Nucleus accumbens (tissue), 56 donors: ENCODE data around the gene OR13C4.
"Not testable (repeated sequence)": the region's sequence is repeated elsewhere in the genome, so short reads cannot be mapped to it uniquely, and the experiment has no call there.

Experiments
- DNase-seq, 56 donors: peaks; one replicate each; lab custom pipeline; 2025; lab: John Stamatoyannopoulos, UW

The OR13C4 gene

GRCh38 chr9:104527109-104527508, at the start of gene OR13C4:
TSS of gene OR13C4 (minus strand) at chr9:104527209. CDS start at chr9:104527209, 0 bp downstream.
- no peak for DNase-seq

GRCh38 chr9:104575456-104575855, 48.4 kb upstream of the OR13C4 start:
- DNase-seq, result no peak

GRCh38 chr9:104572612-104573011, 45.6 kb upstream of the OR13C4 start:
- DNase-seq, result no peak

GRCh38 chr9:104568868-104569267, 41.9 kb upstream of the OR13C4 start, which contains the start of gene OR13C8:
TSS of gene OR13C8 (plus strand) at chr9:104569168. CDS start at chr9:104569168, 0 bp downstream.
- DNase-seq, result no peak

- no peak for DNase-seq
Measured at GRCh38 chr9:104564358-104564757, 37.3 kb upstream of the OR13C4 start.

GRCh38 chr9:104556830-104557634, 30.0 kb upstream of the OR13C4 start:
- DNase-seq, result no peak

- no peak for DNase-seq
Measured at GRCh38 chr9:104555521-104555920, 28.5 kb upstream of the OR13C4 start.

- DNase-seq, result no peak
Measured at GRCh38 chr9:104553261-104553660, 26.3 kb upstream of the OR13C4 start.

GRCh38 chr9:104544644-104545043, 17.6 kb upstream of the OR13C4 start:
- DNase-seq, result no peak

- DNase-seq, result no peak
Measured at GRCh38 chr9:104539275-104539674, 12.3 kb upstream of the OR13C4 start.

GRCh38 chr9:104536756-104537155, 9.7 kb upstream of the OR13C4 start, which contains the start of gene OR13C3:
TSS of gene OR13C3 (minus strand) at chr9:104536856. CDS start at chr9:104536723, 133 bp downstream.
- DNase-seq, result no peak

GRCh38 chr9:104520241-104520640, 6.8 kb downstream of the OR13C4 start:
- DNase-seq, result not testable (repeated sequence)

GRCh38 chr9:104514901-104515300, 12.1 kb downstream of the OR13C4 start:
- no peak for DNase-seq

- no peak for DNase-seq
Measured at GRCh38 chr9:104506565-104506964, 20.4 kb downstream of the OR13C4 start.

GRCh38 chr9:104503963-104504362, 23.0 kb downstream of the OR13C4 start, which contains the start of gene OR13F1:
TSS of gene OR13F1 (plus strand) at chr9:104504263. CDS start at chr9:104504263, 0 bp downstream.
- no peak for DNase-seq

GRCh38 chr9:104503440-104503839, 23.6 kb downstream of the OR13C4 start:
- no peak for DNase-seq

- DNase-seq, result no peak
Measured at GRCh38 chr9:104494808-104495207, 32.2 kb downstream of the OR13C4 start.

GRCh38 chr9:104485014-104485413, 42.0 kb downstream of the OR13C4 start:
- no peak for DNase-seq

- DNase-seq, result no peak
Measured at GRCh38 chr9:104482921-104483570, 44.0 kb downstream of the OR13C4 start.
